ENCODE data around the gene FLNC. TPM values are rescaled to one million over a fixed set of nuclear protein-coding genes. Genes with fewer than 3 reads are reported as not detected.

Gene FLNC
- polyA plus RNA-seq, 3 donors = 0.01 TPM; not detected in 2

- Mint-ChIP-seq H3K36me3 (peaks cover 0 to under 1% of the 10 kb centered on the region in 2 donors), H3K9me3 (peaks cover 0 to 8% (median 2%) of the 10 kb centered on the region in 7 donors), H3K4me3 (no peak overlapping the region), H3K27me3 (ENCODE audit: low read depth in 3 of 3) (peaks cover 13 to 26% (median 22%) of the 10 kb centered on the region in 3 donors), H3K27ac (peak overlapping the region in 1 of 7 donors; percentile 45), H3K4me1 (peaks cover 3% of the 10 kb centered on the region)
- Histone ChIP-seq H3K27me3 (ENCODE audit: control insufficient read depth in 2 of 2, insufficient read depth in 2 of 2, low read length in 2 of 2) (peaks cover 10 to 25% of the 10 kb centered on the region in 2 donors), H3K4me3 (replicated peaks in 1 of 3; ENCODE audit: low read depth in 2 of 3, low read length in 3 of 3) (no peak overlapping the region), H3K27ac (ENCODE audit: low read depth in 1 of 2, low read length in 2 of 2) (no peak overlapping the region), H3K9me3 (replicated peaks in 1 of 2; ENCODE audit: control insufficient read depth in 1 of 2, insufficient read depth in 1 of 2, low read length in 2 of 2) (no peaks in the 10 kb centered on the region), H3K36me3 (replicated peaks in 1 of 2; ENCODE audit: control insufficient read depth in 1 of 2, insufficient read depth in 2 of 2, low read length in 2 of 2) (no peaks in the 10 kb centered on the region), H4K20me1 (ENCODE audit: insufficient read depth, low read length) (no peaks in the 10 kb centered on the region), H2AFZ (ENCODE audit: insufficient read depth, low read depth, low read length, poor library complexity, severe bottlenecking) (no peak overlapping the region), H3K9ac (ENCODE audit: insufficient read depth, low read length, poor library complexity, severe bottlenecking) (no peak overlapping the region), H3K4me1 (ENCODE audit: control insufficient read depth in 1 of 2, insufficient read depth in 2 of 2, low read length in 2 of 2) (peaks cover 5 to 8% of the 10 kb centered on the region in 2 donors), H3K4me2 (replicated peaks; ENCODE audit: extremely low read depth, low read length, poor library complexity, severe bottlenecking) (no peak overlapping the region), H3K79me2 (ENCODE audit: insufficient read depth, low read length) (no peaks in the 10 kb centered on the region)
- 90% methylated on average over 5 of the region's 14 CpGs for WGBS (ENCODE audit: insufficient coverage)
- no peak for DNase-seq
- TF ChIP-seq CTCF (IDR thresholded peaks at IDR 0.05) = no peak
- intact Hi-C loops (cut with micrococcal nuclease) = loop anchor here in 1 of 2 donors (10.0 kb wide), 1 partner anchor 282 kb away; no protein-coding TSS in a partner anchor
Observed at GRCh38 chr7:128886391-128887168, 56.4 kb downstream of the FLNC start.

GRCh38 chr7:128887169-128888038 lies 57.2 kb downstream of the FLNC start:
- no peak for DNase-seq

More at GRCh38 chr7:128887169-128888038, 57.2 kb downstream of the FLNC start:
- H3K79me2 ChIP-seq (ENCODE audit: insufficient read depth, low read length) = no peaks in the 10 kb centered on the region
- peaks cover 0 to 2% of the 10 kb centered on the region in 2 donors for H3K36me3 Mint-ChIP-seq
- H3K4me1 Mint-ChIP-seq = peaks cover 3% of the 10 kb centered on the region
- no peak overlapping the region for H3K27ac ChIP-seq (ENCODE audit: low read depth in 1 of 2, low read length in 2 of 2)
- no peak for TF ChIP-seq CTCF (IDR thresholded peaks at IDR 0.05)
- no peak overlapping the region for H3K4me2 ChIP-seq (replicated peaks; ENCODE audit: extremely low read depth, low read length, poor library complexity, severe bottlenecking)
- H3K27ac Mint-ChIP-seq = peak overlapping the region in 1 of 7 donors; percentile 45
- 88% methylated on average over 6 of the region's 7 CpGs for WGBS (ENCODE audit: insufficient coverage)
- no peak overlapping the region for H3K4me3 Mint-ChIP-seq
- no peak overlapping the region for H2AFZ ChIP-seq (ENCODE audit: insufficient read depth, low read depth, low read length, poor library complexity, severe bottlenecking)
- peaks cover 0 to 8% (median 2%) of the 10 kb centered on the region in 7 donors for H3K9me3 Mint-ChIP-seq
- H3K9me3 ChIP-seq (replicated peaks in 1 of 2; ENCODE audit: control insufficient read depth in 1 of 2, insufficient read depth in 1 of 2, low read length in 2 of 2) = no peaks in the 10 kb centered on the region
- intact Hi-C loops (cut with micrococcal nuclease) = loop anchor here in 1 of 2 donors (10.0 kb wide), 1 partner anchor 283 kb away; no protein-coding TSS in a partner anchor
- no peak overlapping the region for H3K9ac ChIP-seq (ENCODE audit: insufficient read depth, low read length, poor library complexity, severe bottlenecking)
- no peaks in the 10 kb centered on the region for H3K36me3 ChIP-seq (replicated peaks in 1 of 2; ENCODE audit: control insufficient read depth in 1 of 2, insufficient read depth in 2 of 2, low read length in 2 of 2)
- peaks cover 11 to 32% of the 10 kb centered on the region in 2 donors for H3K27me3 ChIP-seq (ENCODE audit: control insufficient read depth in 2 of 2, insufficient read depth in 2 of 2, low read length in 2 of 2)
- no peak overlapping the region for H3K4me3 ChIP-seq (replicated peaks in 1 of 3; ENCODE audit: low read depth in 2 of 3, low read length in 3 of 3)
- H3K4me1 ChIP-seq (ENCODE audit: control insufficient read depth in 1 of 2, insufficient read depth in 2 of 2, low read length in 2 of 2) = peaks cover 5 to 8% of the 10 kb centered on the region in 2 donors
- no peaks in the 10 kb centered on the region for H4K20me1 ChIP-seq (ENCODE audit: insufficient read depth, low read length)
- H3K27me3 Mint-ChIP-seq (ENCODE audit: low read depth in 3 of 3) = peaks cover 19 to 32% (median 26%) of the 10 kb centered on the region in 3 donors
